ENCODE measurements around the gene MEDAG.

Gene MEDAG

GRCh38 chr13:30882026-30882850 is 23.8 kb upstream of the MEDAG start:
- ATAC-seq: peak; percentile 26; the same call in 2 of the 3 replicates
- TF ChIP-seq OSR1 (CRISPR knock-in tag; IDR thresholded peaks at IDR 0.05) (no peak), ZNF8 (CRISPR knock-in tag; IDR thresholded peaks at IDR 0.05) (0 out of 2 replicates have a peak, but pooled peaks have one; percentile 43), PPARA (CRISPR knock-in tag; IDR thresholded peaks at IDR 0.05; ENCODE audit: borderline replicate concordance) (no peak), ZFP3 (CRISPR knock-in tag; IDR thresholded peaks at IDR 0.05) (no peak), ZNF565 (CRISPR knock-in tag; conservative IDR thresholded peaks at IDR 0.05; ENCODE audit: low read depth) (no peak; the same call in 1 of the 2 replicates), ZNF70 (CRISPR knock-in tag; IDR thresholded peaks at IDR 0.05) (no peak), SNAI2 (CRISPR knock-in tag; IDR thresholded peaks at IDR 0.05) (peak; percentile 83; the same call in 1 of the 2 replicates), GLIS3 (CRISPR knock-in tag; IDR thresholded peaks at IDR 0.05) (no peak), TOX (CRISPR knock-in tag; IDR thresholded peaks at IDR 0.05; ENCODE audit: borderline replicate concordance) (no peak), TCF4 (CRISPR knock-in tag; IDR thresholded peaks at IDR 0.05; ENCODE audit: borderline replicate concordance) (peak; percentile 91), ZFP30 (CRISPR knock-in tag; IDR thresholded peaks at IDR 0.05) (no peak), ESRRG (CRISPR knock-in tag; IDR thresholded peaks at IDR 0.05) (0 out of 2 replicates have a peak, but pooled peaks have one; percentile 35), ISL1 (CRISPR knock-in tag; IDR thresholded peaks at IDR 0.05) (peak; percentile 94), ZC3H10 (CRISPR knock-in tag; IDR thresholded peaks at IDR 0.05) (no peak), TSHZ2 (CRISPR knock-in tag; IDR thresholded peaks at IDR 0.05) (peak; percentile 85; the same call in 1 of the 2 replicates), BACH2 (CRISPR knock-in tag; IDR thresholded peaks at IDR 0.05; ENCODE audit: borderline replicate concordance) (no peak), CSDC2 (CRISPR knock-in tag; IDR thresholded peaks at IDR 0.05) (no peak), RARB (CRISPR knock-in tag; IDR thresholded peaks at IDR 0.05) (no peak), ARNTL (CRISPR knock-in tag; IDR thresholded peaks at IDR 0.05; ENCODE audit: borderline replicate concordance, low read depth) (no peak), CSRNP3 (CRISPR knock-in tag; IDR thresholded peaks at IDR 0.05) (peak; percentile 84; the same call in 1 of the 2 replicates)
- TF ChIP-seq, protein P1, sequence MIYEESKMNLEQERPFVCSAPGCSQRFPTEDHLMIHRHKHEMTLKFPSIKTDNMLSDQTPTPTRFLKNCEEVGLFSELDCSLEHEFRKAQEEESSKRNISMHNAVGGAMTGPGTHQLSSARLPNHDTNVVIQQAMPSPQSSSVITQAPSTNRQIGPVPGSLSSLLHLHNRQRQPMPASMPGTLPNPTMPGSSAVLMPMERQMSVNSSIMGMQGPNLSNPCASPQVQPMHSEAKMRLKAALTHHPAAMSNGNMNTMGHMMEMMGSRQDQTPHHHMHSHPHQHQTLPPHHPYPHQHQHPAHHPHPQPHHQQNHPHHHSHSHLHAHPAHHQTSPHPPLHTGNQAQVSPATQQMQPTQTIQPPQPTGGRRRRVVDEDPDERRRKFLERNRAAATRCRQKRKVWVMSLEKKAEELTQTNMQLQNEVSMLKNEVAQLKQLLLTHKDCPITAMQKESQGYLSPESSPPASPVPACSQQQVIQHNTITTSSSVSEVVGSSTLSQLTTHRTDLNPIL (CRISPR knock-in tag; IDR thresholded peaks at IDR 0.05; ENCODE audit: low read depth): peak; percentile 61
- TF ChIP-seq, protein P2, sequence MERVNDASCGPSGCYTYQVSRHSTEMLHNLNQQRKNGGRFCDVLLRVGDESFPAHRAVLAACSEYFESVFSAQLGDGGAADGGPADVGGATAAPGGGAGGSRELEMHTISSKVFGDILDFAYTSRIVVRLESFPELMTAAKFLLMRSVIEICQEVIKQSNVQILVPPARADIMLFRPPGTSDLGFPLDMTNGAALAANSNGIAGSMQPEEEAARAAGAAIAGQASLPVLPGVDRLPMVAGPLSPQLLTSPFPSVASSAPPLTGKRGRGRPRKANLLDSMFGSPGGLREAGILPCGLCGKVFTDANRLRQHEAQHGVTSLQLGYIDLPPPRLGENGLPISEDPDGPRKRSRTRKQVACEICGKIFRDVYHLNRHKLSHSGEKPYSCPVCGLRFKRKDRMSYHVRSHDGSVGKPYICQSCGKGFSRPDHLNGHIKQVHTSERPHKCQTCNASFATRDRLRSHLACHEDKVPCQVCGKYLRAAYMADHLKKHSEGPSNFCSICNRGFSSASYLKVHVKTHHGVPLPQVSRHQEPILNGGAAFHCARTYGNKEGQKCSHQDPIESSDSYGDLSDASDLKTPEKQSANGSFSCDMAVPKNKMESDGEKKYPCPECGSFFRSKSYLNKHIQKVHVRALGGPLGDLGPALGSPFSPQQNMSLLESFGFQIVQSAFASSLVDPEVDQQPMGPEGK (CRISPR knock-in tag; IDR thresholded peaks at IDR 0.05; ENCODE audit: borderline replicate concordance): no peak
- TF ChIP-seq, protein P3, sequence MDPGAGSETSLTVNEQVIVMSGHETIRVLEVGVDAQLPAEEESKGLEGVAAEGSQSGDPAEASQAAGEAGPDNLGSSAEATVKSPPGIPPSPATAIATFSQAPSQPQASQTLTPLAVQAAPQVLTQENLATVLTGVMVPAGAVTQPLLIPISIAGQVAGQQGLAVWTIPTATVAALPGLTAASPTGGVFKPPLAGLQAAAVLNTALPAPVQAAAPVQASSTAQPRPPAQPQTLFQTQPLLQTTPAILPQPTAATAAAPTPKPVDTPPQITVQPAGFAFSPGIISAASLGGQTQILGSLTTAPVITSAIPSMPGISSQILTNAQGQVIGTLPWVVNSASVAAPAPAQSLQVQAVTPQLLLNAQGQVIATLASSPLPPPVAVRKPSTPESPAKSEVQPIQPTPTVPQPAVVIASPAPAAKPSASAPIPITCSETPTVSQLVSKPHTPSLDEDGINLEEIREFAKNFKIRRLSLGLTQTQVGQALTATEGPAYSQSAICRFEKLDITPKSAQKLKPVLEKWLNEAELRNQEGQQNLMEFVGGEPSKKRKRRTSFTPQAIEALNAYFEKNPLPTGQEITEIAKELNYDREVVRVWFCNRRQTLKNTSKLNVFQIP (CRISPR knock-in tag; IDR thresholded peaks at IDR 0.05; ENCODE audit: borderline replicate concordance, low read depth): no peak
